ENCODE data around the gene CCDC78. TPM values are rescaled to one million over a fixed set of nuclear protein-coding genes. Genes with fewer than 3 reads are reported as not detected.

The CCDC78 gene
- total RNA-seq, 1 donor from 2014 or later, result 3.9 TPM

DNA sequence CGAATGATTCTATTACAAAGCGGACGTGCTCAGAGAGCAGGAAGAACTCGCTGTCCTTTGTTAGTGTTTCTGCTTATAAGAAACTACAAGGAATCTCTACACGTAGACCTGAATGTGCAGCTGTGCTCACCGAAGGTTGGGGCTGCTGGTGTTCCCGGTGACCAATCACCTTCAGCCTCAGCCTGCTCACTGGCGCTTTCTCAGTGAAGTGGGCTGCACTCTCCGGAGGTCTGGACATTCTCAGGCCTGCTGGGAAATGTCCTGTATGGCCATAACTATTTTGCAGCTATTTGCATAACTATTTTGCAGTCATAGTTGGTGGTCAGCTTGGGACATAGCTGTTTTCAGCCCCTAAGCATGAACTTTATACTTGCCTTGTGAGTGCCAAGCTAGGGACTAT lies 24.2 kb upstream of the CCDC78 start:
- H3K27ac Mint-ChIP-seq, result no peak overlapping the region

DNA sequence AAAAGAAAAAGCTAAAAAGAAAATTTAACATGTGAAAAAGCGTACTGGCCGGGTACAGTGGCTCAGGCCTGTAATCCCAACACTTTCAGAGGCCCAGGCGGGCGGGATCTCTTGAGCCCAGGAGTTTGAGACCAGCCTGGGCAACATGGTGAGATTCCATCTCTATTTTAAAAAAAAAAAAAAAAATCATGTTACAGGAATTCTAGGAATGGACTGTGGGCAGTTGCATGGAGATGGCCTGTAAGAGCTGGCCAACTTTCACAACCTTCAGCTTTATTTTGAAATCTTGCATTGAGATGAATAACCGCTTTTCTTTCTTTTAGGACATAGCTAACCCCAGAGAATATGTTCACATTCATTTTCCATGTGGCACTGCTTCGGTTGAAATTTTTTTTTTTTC lies 22.8 kb upstream of the CCDC78 start:
- H3K4me3 Mint-ChIP-seq, result no peak overlapping the region
- peaks cover 27% of the 10 kb centered on the region for H3K27me3 Mint-ChIP-seq
- H3K9me3 Mint-ChIP-seq, result no peaks in the 10 kb centered on the region
- TF ChIP-seq, protein P1, sequence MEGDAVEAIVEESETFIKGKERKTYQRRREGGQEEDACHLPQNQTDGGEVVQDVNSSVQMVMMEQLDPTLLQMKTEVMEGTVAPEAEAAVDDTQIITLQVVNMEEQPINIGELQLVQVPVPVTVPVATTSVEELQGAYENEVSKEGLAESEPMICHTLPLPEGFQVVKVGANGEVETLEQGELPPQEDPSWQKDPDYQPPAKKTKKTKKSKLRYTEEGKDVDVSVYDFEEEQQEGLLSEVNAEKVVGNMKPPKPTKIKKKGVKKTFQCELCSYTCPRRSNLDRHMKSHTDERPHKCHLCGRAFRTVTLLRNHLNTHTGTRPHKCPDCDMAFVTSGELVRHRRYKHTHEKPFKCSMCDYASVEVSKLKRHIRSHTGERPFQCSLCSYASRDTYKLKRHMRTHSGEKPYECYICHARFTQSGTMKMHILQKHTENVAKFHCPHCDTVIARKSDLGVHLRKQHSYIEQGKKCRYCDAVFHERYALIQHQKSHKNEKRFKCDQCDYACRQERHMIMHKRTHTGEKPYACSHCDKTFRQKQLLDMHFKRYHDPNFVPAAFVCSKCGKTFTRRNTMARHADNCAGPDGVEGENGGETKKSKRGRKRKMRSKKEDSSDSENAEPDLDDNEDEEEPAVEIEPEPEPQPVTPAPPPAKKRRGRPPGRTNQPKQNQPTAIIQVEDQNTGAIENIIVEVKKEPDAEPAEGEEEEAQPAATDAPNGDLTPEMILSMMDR (conservative IDR thresholded peaks at IDR 0.05), result no peak
- DNase-seq (ENCODE audit: extremely low spot score, unreplicated experiment), result no peak
- H3K27ac Mint-ChIP-seq, result no peak overlapping the region
- no peaks in the 10 kb centered on the region for H3K36me3 Mint-ChIP-seq
- H3K4me1 Mint-ChIP-seq (ENCODE audit: unreplicated experiment), result peaks cover 4% of the 10 kb centered on the region

More for the DNA sequence above, 24.2 kb upstream of the CCDC78 start:
- TF ChIP-seq, protein P1 (conservative IDR thresholded peaks at IDR 0.05), result no peak
- Mint-ChIP-seq H3K9me3 (no peaks in the 10 kb centered on the region), H3K4me3 (no peak overlapping the region), H3K27me3 (peaks cover 27% of the 10 kb centered on the region), H3K36me3 (no peaks in the 10 kb centered on the region), H3K4me1 (ENCODE audit: unreplicated experiment) (peaks cover 4% of the 10 kb centered on the region)
- no peak for DNase-seq (ENCODE audit: extremely low spot score, unreplicated experiment)

DNA sequence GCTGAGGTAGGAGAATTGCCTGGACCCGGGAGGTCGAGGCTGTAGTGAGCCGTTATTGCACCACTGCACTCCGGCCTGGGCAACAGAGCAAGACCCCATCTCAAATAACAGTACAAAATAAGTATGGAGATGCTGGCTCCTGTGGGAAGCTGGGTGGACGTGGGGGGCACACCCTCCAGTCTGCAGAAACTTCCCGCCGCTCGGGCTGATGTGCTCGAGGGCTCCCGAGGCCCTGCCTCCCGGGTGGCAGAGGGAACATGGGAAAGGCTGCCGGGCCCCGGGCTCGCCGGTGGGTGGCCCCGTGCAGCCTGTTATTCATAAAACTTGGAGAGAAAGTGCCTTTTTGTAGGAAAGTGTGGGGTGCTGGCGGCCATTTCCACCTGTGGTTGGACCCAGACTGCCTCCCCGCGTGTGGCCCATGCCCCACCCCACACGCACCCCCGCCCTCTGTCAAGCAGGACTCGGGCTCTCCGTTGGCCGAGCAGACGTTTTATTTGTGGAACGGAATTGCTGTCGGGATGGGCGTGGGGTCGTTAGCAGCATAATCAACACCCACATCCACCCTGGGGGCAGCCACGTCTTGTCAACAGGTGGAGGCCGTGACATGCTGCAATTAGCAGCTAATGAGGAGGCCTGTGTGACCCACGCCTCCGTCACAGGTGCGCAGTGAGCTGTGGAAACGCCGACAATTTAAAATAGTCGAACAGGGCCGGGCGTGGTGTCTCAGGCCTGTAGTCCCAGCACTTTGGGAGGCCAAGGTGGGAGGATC lies 21.9 kb upstream of the CCDC78 start:
- no peaks in the 10 kb centered on the region for H3K9me3 Mint-ChIP-seq
- TF ChIP-seq, protein P1 (conservative IDR thresholded peaks at IDR 0.05), result no peak
- no peak overlapping the region for H3K27ac Mint-ChIP-seq
- H3K4me1 Mint-ChIP-seq (ENCODE audit: unreplicated experiment), result peaks cover 4% of the 10 kb centered on the region
- H3K27me3 Mint-ChIP-seq, result peaks cover 26% of the 10 kb centered on the region
- H3K36me3 Mint-ChIP-seq, result no peaks in the 10 kb centered on the region
- H3K4me3 Mint-ChIP-seq, result no peak overlapping the region
- no peak for DNase-seq (ENCODE audit: extremely low spot score, unreplicated experiment)

DNA sequence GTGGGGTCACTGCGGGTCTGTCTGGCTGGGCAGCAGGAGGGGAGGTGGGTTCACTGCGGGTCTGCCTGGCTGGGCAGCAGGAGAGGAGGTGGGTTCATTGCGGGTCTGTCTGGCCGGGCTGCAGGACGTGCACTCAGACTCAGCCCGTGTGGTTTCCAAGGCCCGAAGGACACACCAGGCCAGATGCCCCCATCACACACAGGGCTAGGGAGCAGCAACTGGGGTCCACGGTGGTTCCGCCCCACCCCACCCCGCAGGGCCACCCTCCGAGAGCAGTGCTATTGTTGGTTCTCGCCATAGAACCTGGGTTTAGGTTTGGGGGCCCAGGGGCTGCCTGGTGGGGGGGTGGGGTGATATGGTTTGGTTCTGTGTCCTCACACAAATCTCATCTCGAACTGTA lies 20.4 kb upstream of the CCDC78 start:
- TF ChIP-seq, protein P1 (conservative IDR thresholded peaks at IDR 0.05), result no peak
- Mint-ChIP-seq H3K4me3 (no peak overlapping the region), H3K27me3 (peaks cover 10% of the 10 kb centered on the region), H3K9me3 (no peaks in the 10 kb centered on the region), H3K27ac (no peak overlapping the region), H3K4me1 (ENCODE audit: unreplicated experiment) (no peaks in the 10 kb centered on the region), H3K36me3 (no peaks in the 10 kb centered on the region)
- no peak for DNase-seq (ENCODE audit: extremely low spot score, unreplicated experiment)

DNA sequence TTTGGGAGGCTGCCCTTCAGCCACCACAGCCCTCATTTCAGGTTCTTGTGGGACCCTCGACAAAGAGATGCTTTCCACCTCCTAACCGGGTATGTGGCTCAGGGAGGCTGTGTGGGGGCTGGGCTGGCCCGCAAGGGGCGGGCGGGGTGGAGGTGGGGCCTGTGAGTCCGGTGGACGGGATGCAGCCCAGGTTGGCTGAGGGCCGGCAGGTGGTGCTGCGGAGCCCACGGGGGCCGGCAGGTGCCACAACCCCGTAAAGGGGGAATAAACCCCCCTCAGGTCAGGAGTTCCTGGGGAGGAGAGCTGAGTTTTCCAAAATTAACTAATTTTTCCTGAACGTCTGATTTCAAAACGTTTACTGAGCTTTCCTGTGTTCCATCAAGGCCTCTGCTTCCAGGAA lies 19.5 kb upstream of the CCDC78 start:
- H3K27me3 Mint-ChIP-seq, result peaks cover 4% of the 10 kb centered on the region
- no peak overlapping the region for H3K4me3 Mint-ChIP-seq
- no peak overlapping the region for H3K27ac Mint-ChIP-seq
- no peaks in the 10 kb centered on the region for H3K4me1 Mint-ChIP-seq (ENCODE audit: unreplicated experiment)
- TF ChIP-seq, protein P1 (conservative IDR thresholded peaks at IDR 0.05), result peak; percentile 69
- no peaks in the 10 kb centered on the region for H3K9me3 Mint-ChIP-seq
- H3K36me3 Mint-ChIP-seq, result no peaks in the 10 kb centered on the region
- DNase-seq (ENCODE audit: extremely low spot score, unreplicated experiment), result no peak
